PC-3 (cell line): ENCODE results near the gene TGFBI. TPM values are rescaled to one million over a fixed set of nuclear protein-coding genes. Genes with fewer than 3 reads are reported as not detected.

Experiments used
- ATAC-seq: fragments of 200-7000 bp; cut with Tn5 transposase; 2 replicates; pipeline ENCODE4 v1.9.1; 2020; ENCODE audit warnings: mild to moderate bottlenecking, moderate library complexity
- BruUV-seq: library from RNA; stranded (reverse); fragments of 400-500 nt; replicated peaks from 2 replicates; lab custom pipeline; 2021; lab: Mats Ljungman, UMichigan
- CTCF ChIA-PET: fragments of 300-600 bp; sonication (Branson Sonifier 250); formaldehyde crosslinking; loops from one replicate; lab custom pipeline; 2022; ENCODE audit warnings: antibody characterized with exemption; lab: Charles Lee
- POLR2A ChIA-PET: fragments of 300-600 bp; sonication (Branson Sonifier 250); formaldehyde crosslinking; loops from one replicate; lab custom pipeline; 2022; ENCODE audit warnings: antibody characterized with exemption; ENCODE audit not compliant: unreplicated experiment; lab: Charles Lee
- DNase-seq: peaks from one replicate; pipeline ENCODE4 v3.0.0-alpha.2; 2015
- H2AFZ ChIP-seq: fragments of 300-600 bp; sonication (generic); 2 replicates; pipeline ENCODE4 v1.6.0; 2016; ENCODE audit warnings: antibody characterized with exemption, low read length
- H3F3A ChIP-seq: fragments of 300-600 bp; sonication (generic); one replicate; pipeline ENCODE4 v1.6.0; 2017; ENCODE audit warnings: antibody characterized with exemption, low read length, control low read depth, mild to moderate bottlenecking; ENCODE audit not compliant: unreplicated experiment
- H3K27ac ChIP-seq: fragments of 300-600 bp; sonication (generic); 2 replicates; pipeline ENCODE4 v1.5.1; 2016; ENCODE audit warnings: mild to moderate bottlenecking, low read length
- H3K27me3 ChIP-seq: fragments of 300-600 bp; sonication (generic); 2 replicates; pipeline ENCODE4 v1.6.1; 2016; ENCODE audit warnings: low read length, mixed read lengths
- H3K36me3 ChIP-seq: fragments of 300-600 bp; sonication (generic); 2 replicates; pipeline ENCODE4 v1.6.1; 2016; ENCODE audit warnings: low read depth, mixed run types, low read length, mixed read lengths
- H3K4me1 ChIP-seq: fragments of 300-600 bp; sonication (generic); 2 replicates; pipeline ENCODE4 v1.5.1; 2016; ENCODE audit warnings: low read length; ENCODE audit not compliant: insufficient read depth
- H3K4me2 ChIP-seq: fragments of 300-600 bp; sonication (generic); 2 replicates; pipeline ENCODE4 v1.6.0; 2016; ENCODE audit warnings: low read length
- H3K4me3 ChIP-seq: fragments of 300-600 bp; sonication (generic); 2 replicates; pipeline ENCODE4 v1.5.1; 2016; ENCODE audit warnings: mild to moderate bottlenecking, low read length, mixed read lengths
- H3K79me2 ChIP-seq: fragments of 300-600 bp; sonication (generic); 2 replicates; pipeline ENCODE4 v1.6.1; 2017; ENCODE audit warnings: low read length, mixed read lengths
- H3K9ac ChIP-seq: fragments of 300-600 bp; sonication (generic); 2 replicates; pipeline ENCODE4 v1.6.0; 2016; ENCODE audit warnings: mild to moderate bottlenecking, low read length
- H3K9me2 ChIP-seq: fragments of 300-600 bp; sonication (generic); replicated peaks from 2 replicates; pipeline ENCODE4 v1.6.1; 2016; ENCODE audit warnings: mixed run types, low read length, mixed read lengths
- H3K9me3 ChIP-seq: fragments of 300-600 bp; sonication (generic); 2 replicates; pipeline ENCODE4 v1.6.1; 2016; ENCODE audit warnings: low read length, mixed read lengths
- H4K20me1 ChIP-seq: fragments of 300-600 bp; sonication (generic); 2 replicates; pipeline ENCODE4 v1.6.1; 2016; ENCODE audit warnings: low read length, mixed read lengths
- CTCF ChIP-seq: fragments of 300-600 bp; sonication (generic); conservative IDR thresholded peaks from 2 replicates; pipeline ENCODE4 v1.5.1; 2017; ENCODE audit warnings: antibody characterized with exemption, low read depth, mild to moderate bottlenecking, low read length
- EZH2 ChIP-seq: fragments of 300-600 bp; sonication (generic); IDR thresholded peaks from one replicate; pipeline ENCODE4 v1.6.1; 2017; ENCODE audit warnings: antibody characterized with exemption, mild to moderate bottlenecking, low read length; ENCODE audit not compliant: unreplicated experiment
- EZH2phosphoT487 ChIP-seq: fragments of 300-600 bp; sonication (generic); IDR thresholded peaks from 2 replicates; pipeline ENCODE4 v1.6.1; 2018; ENCODE audit warnings: mild to moderate bottlenecking, antibody characterized with exemption, low read length, borderline replicate concordance
- intact Hi-C: fragments of 100-400 bp; cut with micrococcal nuclease; formaldehyde crosslinking; loops from 2 replicates; pipeline ENCODE4 v1.9.0; 2023
- total RNA-seq: library from RNA; depleted of rRNA; stranded (reverse); fragments of >200 nt; gene quantifications from 2 replicates; pipeline ENCODE4 v1.2.3, GENCODE V29; 2014

The TGFBI gene
- total RNA-seq, 1 experiment from 2014 or later, result 4.8 TPM

GRCh38 chr5:136055612-136056309 lies 27.0 kb downstream of the TGFBI start:
- intact Hi-C loops, result no loop called here
- Histone ChIP-seq H3K9me3 (no peaks in the 10 kb centered on the region), H3K4me1 (peaks cover 45% of the 10 kb centered on the region), H3K4me2 (no peak overlapping the region), H3F3A (peaks cover 6% of the 10 kb centered on the region), H2AFZ (no peak overlapping the region), H3K9me2 (no peaks in the 10 kb centered on the region), H3K27ac (no peak overlapping the region), H4K20me1 (no peaks in the 10 kb centered on the region), H3K27me3 (no peaks in the 10 kb centered on the region), H3K36me3 (no peaks in the 10 kb centered on the region), H3K4me3 (no peak overlapping the region), H3K9ac (no peak overlapping the region), H3K79me2 (no peaks in the 10 kb centered on the region)
- ChIA-PET CTCF (no interaction called here), POLR2A (no interaction called here)
- DNase-seq, result no peak
- TF ChIP-seq EZH2phosphoT487 (no peak), EZH2 (no peak), CTCF (no peak)
- BruUV-seq, result no TSS peak
- no peak for ATAC-seq

- no peak overlapping the region for H3K4me3 ChIP-seq
- DNase-seq, result no peak
- BruUV-seq, result no TSS peak
- H3K9me3 ChIP-seq, result no peaks in the 10 kb centered on the region
- POLR2A ChIA-PET, result no interaction called here
- no peak overlapping the region for H3K4me2 ChIP-seq
- H3K27me3 ChIP-seq, result no peaks in the 10 kb centered on the region
- H4K20me1 ChIP-seq, result no peaks in the 10 kb centered on the region
- no peaks in the 10 kb centered on the region for H3K36me3 ChIP-seq
- peaks cover 6% of the 10 kb centered on the region for H3F3A ChIP-seq
- TF ChIP-seq EZH2phosphoT487, result no peak
- TF ChIP-seq EZH2, result no peak
- no peak for TF ChIP-seq CTCF
- ATAC-seq, result no peak
- H3K27ac ChIP-seq, result no peak overlapping the region
- H3K4me1 ChIP-seq, result peaks cover 45% of the 10 kb centered on the region
- H3K9ac ChIP-seq, result no peak overlapping the region
- CTCF ChIA-PET, result no interaction called here
- no peaks in the 10 kb centered on the region for H3K79me2 ChIP-seq
- H3K9me2 ChIP-seq, result no peaks in the 10 kb centered on the region
- intact Hi-C loops, result no loop called here
- no peak overlapping the region for H2AFZ ChIP-seq
Measured at GRCh38 chr5:136056336-136056735, 27.5 kb downstream of the TGFBI start.

- TF ChIP-seq EZH2, result no peak
- TF ChIP-seq CTCF, result no peak
- TF ChIP-seq EZH2phosphoT487, result no peak
- CTCF ChIA-PET, result no interaction called here
- Histone ChIP-seq H3K27ac (no peak overlapping the region), H3K36me3 (no peaks in the 10 kb centered on the region), H3K27me3 (no peaks in the 10 kb centered on the region), H4K20me1 (no peaks in the 10 kb centered on the region), H3K4me3 (no peak overlapping the region), H3K4me1 (peaks cover 45% of the 10 kb centered on the region), H3K9me3 (no peaks in the 10 kb centered on the region), H2AFZ (no peak overlapping the region), H3F3A (peaks cover 6% of the 10 kb centered on the region), H3K9me2 (no peaks in the 10 kb centered on the region), H3K4me2 (no peak overlapping the region), H3K9ac (no peak overlapping the region), H3K79me2 (no peaks in the 10 kb centered on the region)
- BruUV-seq, result no TSS peak
- DNase-seq (no peak), ATAC-seq (no peak)
- intact Hi-C loops, result no loop called here
- POLR2A ChIA-PET, result no interaction called here
Measured at GRCh38 chr5:136056771-136057335, 28.1 kb downstream of the TGFBI start.
